Stimulated activated CD4-positive, alpha-beta T cell treated with anti-CD3 and anti-CD28 coated beads, TNF-alpha, amount 100 ng/mL, for 24 hours (primary cell): Measurements from ENCODE around the gene CMKLR1.

Source experiments
- DNase-seq, 3 experiments: peaks; one replicate each; pipeline ENCODE4 v3.0.0-alpha.2; 2020; ENCODE audit warnings: low read depth in 3 of 3

Gene CMKLR1

GRCh38 chr12:108337235-108338223 is 1.6 kb downstream of the CMKLR1 start:
- DNase-seq: no peak

- no peak for DNase-seq
Measured at GRCh38 chr12:108335349-108336119, 3.6 kb downstream of the CMKLR1 start.

- DNase-seq: no peak
Measured at GRCh38 chr12:108333898-108334699, 5.0 kb downstream of the CMKLR1 start.

- DNase-seq: no peak
Measured at GRCh38 chr12:108332791-108333382, 6.2 kb downstream of the CMKLR1 start.

- no peak for DNase-seq
Measured at GRCh38 chr12:108328420-108328819, 10.7 kb downstream of the CMKLR1 start.

- DNase-seq: no peak
Measured at GRCh38 chr12:108327621-108328344, 11.3 kb downstream of the CMKLR1 start.

GRCh38 chr12:108326254-108326750 is 12.8 kb downstream of the CMKLR1 start:
- DNase-seq: no peak

- no peak for DNase-seq
Measured at GRCh38 chr12:108325549-108325948, 13.6 kb downstream of the CMKLR1 start.

GRCh38 chr12:108325018-108325358 is 14.1 kb downstream of the CMKLR1 start:
- DNase-seq: no peak

GRCh38 chr12:108324351-108325017 is 14.6 kb downstream of the CMKLR1 start:
- DNase-seq: no peak

- no peak for DNase-seq
Measured at GRCh38 chr12:108323581-108323980, 15.5 kb downstream of the CMKLR1 start.

- DNase-seq: no peak
Measured at GRCh38 chr12:108322998-108323397, 16.1 kb downstream of the CMKLR1 start.

- no peak for DNase-seq
Measured at GRCh38 chr12:108321688-108322087, 17.4 kb downstream of the CMKLR1 start.

GRCh38 chr12:108320507-108321293 is 18.4 kb downstream of the CMKLR1 start:
- no peak for DNase-seq

GRCh38 chr12:108319277-108320234 is 19.6 kb downstream of the CMKLR1 start:
- no peak for DNase-seq

GRCh38 chr12:108318472-108319275 is 20.4 kb downstream of the CMKLR1 start:
- no peak for DNase-seq
